Smooth muscle cell (in vitro differentiated cells): Measurements from ENCODE around the gene TMED1. TPM values are rescaled to one million over a fixed set of nuclear protein-coding genes. Genes with fewer than 3 reads are reported as not detected.
A peak's percentile ranks its signal among the peaks of the same experiment; 100 is the strongest.
"Not testable (repeated sequence)": the region's sequence is repeated elsewhere in the genome, so short reads cannot be mapped to it uniquely, and the experiment has no call there.

ENCODE experiments used
- DNase-seq: peaks from one replicate; lab custom pipeline; 2025; ENCODE audit not compliant: unreplicated experiment; lab: John Stamatoyannopoulos, UW
- H2AFZ ChIP-seq: fragments of 200-600 bp; sonication (generic); 2 replicates; pipeline ENCODE4 v1.6.0; 2016; ENCODE audit warnings: antibody characterized with exemption, low read depth, mild to moderate bottlenecking
- H3F3A ChIP-seq: fragments of 200-600 bp; sonication (generic); 2 replicates; pipeline ENCODE4 v1.6.0; 2017; ENCODE audit warnings: antibody characterized with exemption, low read depth
- H3K27ac ChIP-seq: fragments of 200-600 bp; sonication (generic); 2 replicates; pipeline ENCODE4 v1.5.1; 2016; ENCODE audit warnings: low read depth, mild to moderate bottlenecking
- H3K27me3 ChIP-seq: fragments of 200-600 bp; sonication (generic); 2 replicates; pipeline ENCODE4 v1.6.1; 2016; ENCODE audit warnings: low read depth, mild to moderate bottlenecking
- H3K36me3 ChIP-seq: fragments of 200-600 bp; sonication (generic); 2 replicates; pipeline ENCODE4 v1.5.1; 2016; ENCODE audit warnings: low read depth
- H3K4me1 ChIP-seq: fragments of 200-600 bp; sonication (generic); 2 replicates; pipeline ENCODE4 v1.5.1; 2016; ENCODE audit warnings: low read depth
- H3K4me2 ChIP-seq: fragments of 200-600 bp; sonication (generic); 2 replicates; pipeline ENCODE4 v1.6.0; 2016; ENCODE audit warnings: mild to moderate bottlenecking
- H3K4me3 ChIP-seq: fragments of 200-600 bp; sonication (generic); 2 replicates; pipeline ENCODE4 v1.5.1; 2016; ENCODE audit warnings: mild to moderate bottlenecking
- H3K79me2 ChIP-seq: fragments of 200-600 bp; sonication (generic); 2 replicates; pipeline ENCODE4 v1.6.0; 2016; ENCODE audit warnings: low read depth, mild to moderate bottlenecking
- H3K9ac ChIP-seq: fragments of 200-600 bp; sonication (generic); 2 replicates; pipeline ENCODE4 v1.6.0; 2016; ENCODE audit warnings: low read depth
- H3K9me3 ChIP-seq: fragments of 200-600 bp; sonication (generic); replicated peaks from 2 replicates; pipeline ENCODE4 v1.5.1; 2016; ENCODE audit warnings: low read depth
- H4K20me1 ChIP-seq: fragments of 200-600 bp; sonication (generic); 2 replicates; pipeline ENCODE4 v1.6.0; 2016; ENCODE audit warnings: low read depth
- WGBS: methylation state at CpG from one replicate; pipeline ENCODE4 v1.1.7; 2016; ENCODE audit warnings: low lambda C conversion rate; 5-methylcytosine and 5-hydroxymethylcytosine counted together
- polyA plus RNA-seq: library from polyadenylated mRNA; unstranded; fragments of >200 nt; fragmentation: Nextera tagmentation; extraction: Ambion mirVana; gene quantifications from 2 replicates; pipeline ENCODE4 v1.2.1, GENCODE V29; 2016
- total RNA-seq: library from RNA; depleted of rRNA; stranded (reverse); fragments of >200 nt; gene quantifications from 2 replicates; pipeline ENCODE4 v1.2.3, GENCODE V29; 2014
- TF ChIP-seq, protein P1 (sequence below): fragments of 200-600 bp; sonication (generic); IDR thresholded peaks from 2 replicates; pipeline ENCODE4 v1.5.1; 2017; ENCODE audit warnings: borderline replicate concordance, mild to moderate bottlenecking, antibody characterized with exemption; ENCODE audit not compliant: insufficient read depth, poor library complexity, severe bottlenecking

TMED1 gene
- total and polyA plus RNA-seq, 2 experiments from 2014 or later: 30.7 to 107 TPM

DNA sequence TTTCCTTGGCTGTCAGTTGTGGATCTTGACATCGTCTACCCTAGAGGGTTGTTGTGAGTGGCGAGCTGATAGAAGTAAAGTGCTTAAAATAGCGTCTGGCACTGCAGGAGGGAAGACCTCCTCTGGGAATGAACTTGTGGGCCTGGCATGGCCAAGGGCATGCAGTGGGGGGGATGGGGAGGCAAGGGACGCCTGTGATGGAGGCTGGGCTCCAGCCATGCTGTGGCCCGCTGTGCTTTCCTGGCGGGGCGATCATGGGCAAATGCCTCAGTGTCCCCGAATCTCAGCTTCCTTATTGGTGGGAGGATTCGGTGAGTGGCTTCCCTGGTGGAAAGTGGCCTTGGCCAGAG is 46.1 kb upstream of the TMED1 start:
- Histone ChIP-seq H4K20me1 (peaks cover 100% of the 10 kb centered on the region), H3K36me3 (no peaks in the 10 kb centered on the region), H3K79me2 (peaks cover 93% of the 10 kb centered on the region), H3K27me3 (no peaks in the 10 kb centered on the region), H3K9me3 (no peaks in the 10 kb centered on the region), H3K4me2 (no peak overlapping the region), H3K4me1 (peaks cover 34% of the 10 kb centered on the region), H3F3A (peaks cover 32% of the 10 kb centered on the region), H2AFZ (no peak overlapping the region), H3K4me3 (no peak overlapping the region), H3K9ac (no peak overlapping the region), H3K27ac (no peak overlapping the region)
- no peak for DNase-seq
- 77% methylated on average over 9 of the region's 9 CpGs for WGBS
- TF ChIP-seq, protein P1, sequence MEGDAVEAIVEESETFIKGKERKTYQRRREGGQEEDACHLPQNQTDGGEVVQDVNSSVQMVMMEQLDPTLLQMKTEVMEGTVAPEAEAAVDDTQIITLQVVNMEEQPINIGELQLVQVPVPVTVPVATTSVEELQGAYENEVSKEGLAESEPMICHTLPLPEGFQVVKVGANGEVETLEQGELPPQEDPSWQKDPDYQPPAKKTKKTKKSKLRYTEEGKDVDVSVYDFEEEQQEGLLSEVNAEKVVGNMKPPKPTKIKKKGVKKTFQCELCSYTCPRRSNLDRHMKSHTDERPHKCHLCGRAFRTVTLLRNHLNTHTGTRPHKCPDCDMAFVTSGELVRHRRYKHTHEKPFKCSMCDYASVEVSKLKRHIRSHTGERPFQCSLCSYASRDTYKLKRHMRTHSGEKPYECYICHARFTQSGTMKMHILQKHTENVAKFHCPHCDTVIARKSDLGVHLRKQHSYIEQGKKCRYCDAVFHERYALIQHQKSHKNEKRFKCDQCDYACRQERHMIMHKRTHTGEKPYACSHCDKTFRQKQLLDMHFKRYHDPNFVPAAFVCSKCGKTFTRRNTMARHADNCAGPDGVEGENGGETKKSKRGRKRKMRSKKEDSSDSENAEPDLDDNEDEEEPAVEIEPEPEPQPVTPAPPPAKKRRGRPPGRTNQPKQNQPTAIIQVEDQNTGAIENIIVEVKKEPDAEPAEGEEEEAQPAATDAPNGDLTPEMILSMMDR: no peak

DNA sequence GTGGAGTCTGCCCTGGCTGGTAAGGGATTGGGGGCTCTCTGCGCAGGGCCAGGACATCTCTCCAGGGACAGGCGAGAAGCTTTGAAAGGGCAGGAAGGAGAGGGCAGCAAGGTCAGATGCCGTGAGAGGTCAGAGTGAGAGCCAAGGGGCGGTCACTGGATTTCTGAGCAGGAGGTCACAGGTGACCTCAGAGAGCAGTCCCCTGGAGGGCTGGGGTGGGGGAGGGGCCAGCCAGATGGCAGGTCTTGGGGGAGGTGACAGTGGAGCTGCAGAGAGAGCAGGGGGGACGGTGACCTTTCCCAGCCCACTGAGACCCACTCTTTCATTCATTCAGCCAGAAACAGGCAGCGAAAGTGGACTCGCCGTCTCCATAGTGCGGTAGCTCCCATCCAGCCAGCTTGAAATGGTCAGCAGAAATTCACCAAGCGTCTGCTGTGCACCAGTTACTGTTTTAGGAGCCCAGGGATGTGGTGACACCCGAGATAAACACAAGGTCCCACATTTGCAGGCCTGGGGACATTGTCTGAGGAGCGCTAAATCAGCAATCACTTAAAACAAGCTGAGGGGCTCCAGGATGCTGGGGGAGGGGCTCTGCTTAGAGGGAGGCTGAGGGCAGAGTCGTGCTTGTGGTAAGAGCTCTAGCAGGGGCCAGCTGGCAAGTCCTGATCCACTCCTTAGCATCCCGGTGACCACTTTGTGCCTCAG is 45.5 kb upstream of the TMED1 start:
- WGBS: 63% methylated on average over 13 of the region's 14 CpGs
- peaks cover 100% of the 10 kb centered on the region for H4K20me1 ChIP-seq

DNA sequence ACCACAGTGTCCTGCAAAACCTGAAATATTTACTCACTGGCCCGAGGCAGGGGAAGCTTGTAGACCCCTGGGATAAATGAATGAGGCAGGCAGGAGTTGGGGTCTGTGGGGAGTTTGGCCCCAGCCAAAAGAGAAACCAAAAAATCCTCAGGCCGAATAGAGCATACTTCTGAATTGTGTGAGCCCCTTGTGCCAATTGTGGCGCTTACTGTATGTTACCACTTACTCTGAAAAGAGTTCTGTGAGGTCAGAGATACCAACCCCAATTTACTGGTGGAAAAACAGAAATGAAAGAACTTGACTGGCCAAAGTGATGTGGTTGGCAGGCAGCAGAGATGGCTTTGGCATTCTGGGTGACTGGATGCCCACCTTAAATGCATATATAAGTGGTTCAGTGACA is 42.2 kb upstream of the TMED1 start:
- Histone ChIP-seq H3K4me1 (peaks cover 20% of the 10 kb centered on the region), H3K79me2 (peaks cover 99% of the 10 kb centered on the region), H3K9me3 (no peaks in the 10 kb centered on the region), H3K4me2 (no peak overlapping the region), H3K27ac (peak overlapping the region; percentile 31), H3K36me3 (no peaks in the 10 kb centered on the region), H3F3A (peaks cover 10% of the 10 kb centered on the region), H3K27me3 (no peaks in the 10 kb centered on the region), H4K20me1 (peaks cover 96% of the 10 kb centered on the region), H3K4me3 (no peak overlapping the region), H2AFZ (no peak overlapping the region), H3K9ac (no peak overlapping the region)
- WGBS: 97% methylated on average over 3 of the region's 3 CpGs
- TF ChIP-seq, protein P1: no peak
- no peak for DNase-seq

More for the DNA sequence above, 45.5 kb upstream of the TMED1 start:
- H3K9me3 ChIP-seq: no peaks in the 10 kb centered on the region
- H3K36me3 ChIP-seq: no peaks in the 10 kb centered on the region
- H3K4me3 ChIP-seq: no peak overlapping the region
- no peak overlapping the region for H3K9ac ChIP-seq
- TF ChIP-seq, protein P1: no peak
- no peak overlapping the region for H2AFZ ChIP-seq
- H3F3A ChIP-seq: peaks cover 32% of the 10 kb centered on the region
- DNase-seq: no peak
- H3K27ac ChIP-seq: no peak overlapping the region
- H3K27me3 ChIP-seq: no peaks in the 10 kb centered on the region
- no peak overlapping the region for H3K4me2 ChIP-seq
- peaks cover 34% of the 10 kb centered on the region for H3K4me1 ChIP-seq
- H3K79me2 ChIP-seq: peaks cover 93% of the 10 kb centered on the region

DNA sequence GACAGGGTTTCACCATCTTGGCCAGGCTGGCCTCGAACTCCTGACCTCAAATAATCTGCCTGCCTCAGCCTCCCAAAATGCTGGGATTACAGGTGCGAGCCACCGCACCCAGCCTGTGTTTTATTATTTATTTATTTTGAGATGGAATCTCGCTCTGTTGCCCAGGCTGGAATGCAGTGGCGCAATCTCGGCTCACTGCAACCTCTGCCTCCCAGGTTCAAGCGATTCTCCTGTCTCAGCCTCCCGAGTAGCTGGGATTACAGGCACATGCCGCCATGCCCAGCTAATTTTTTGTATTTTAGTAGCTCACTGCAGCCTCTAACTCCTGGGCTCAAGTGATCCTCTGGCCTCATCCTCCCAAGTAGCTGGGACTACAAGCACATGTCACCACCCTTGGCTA is 41.6 kb upstream of the TMED1 start:
- H4K20me1 ChIP-seq: peaks cover 95% of the 10 kb centered on the region
- not testable (repeated sequence) for DNase-seq, H3K27me3 ChIP-seq, H3K4me2 ChIP-seq, H3K4me3 ChIP-seq, H3K36me3 ChIP-seq, H3K9ac ChIP-seq, H3K9me3 ChIP-seq, H2AFZ ChIP-seq
- peak overlapping the region; percentile 31 for H3K27ac ChIP-seq
- 95% methylated on average over 9 of the region's 9 CpGs for WGBS
- H3K4me1 ChIP-seq: peaks cover 26% of the 10 kb centered on the region
- peaks cover 10% of the 10 kb centered on the region for H3F3A ChIP-seq
- peaks cover 99% of the 10 kb centered on the region for H3K79me2 ChIP-seq
